SJCRH30 (cell line): ENCODE data around the gene HNRNPA1L2. TPM values are rescaled to one million over a fixed set of nuclear protein-coding genes. Genes with fewer than 3 reads are reported as not detected.
"Not testable (repeated sequence)": the region's sequence is repeated elsewhere in the genome, so short reads cannot be mapped to it uniquely, and the experiment has no call there.

Experiments used
- DNase-seq, 2 experiments: peaks; one replicate each; pipeline ENCODE4 v3.0.0-alpha.2; 2015 to 2020
- H3K27ac ChIP-seq: fragments of 250-450 bp; sonication (Bioruptor Pico); 2 replicates; pipeline ENCODE4 v1.5.1; 2020; ENCODE audit warnings: mild to moderate bottlenecking, moderate library complexity
- H3K27me3 ChIP-seq: fragments of 250-450 bp; sonication (Bioruptor Pico); 2 replicates; pipeline ENCODE4 v1.5.1; 2020; ENCODE audit warnings: mild to moderate bottlenecking, moderate library complexity
- H3K36me3 ChIP-seq: fragments of 250-450 bp; sonication (Bioruptor Pico); 2 replicates; pipeline ENCODE4 v1.5.1; 2020; ENCODE audit warnings: mild to moderate bottlenecking, moderate library complexity
- H3K4me1 ChIP-seq: fragments of 250-450 bp; sonication (Bioruptor Pico); 2 replicates; pipeline ENCODE4 v1.5.1; 2020; ENCODE audit warnings: mild to moderate bottlenecking, moderate library complexity
- H3K4me3 ChIP-seq: fragments of 250-450 bp; sonication (Bioruptor Pico); 2 replicates; pipeline ENCODE4 v1.5.1; 2020; ENCODE audit warnings: mild to moderate bottlenecking, moderate library complexity
- H3K9me3 ChIP-seq: fragments of 250-450 bp; sonication (Bioruptor Pico); replicated peaks from 2 replicates; pipeline ENCODE4 v1.5.1; 2020; ENCODE audit warnings: mild to moderate bottlenecking, moderate library complexity
- total RNA-seq: library from RNA; depleted of rRNA; stranded (reverse); fragments of >200 nt; shearing (Covaris generic); gene quantifications from 2 replicates; pipeline ENCODE4 v1.2.3, GENCODE V29; 2014; rRNA removed

HNRNPA1L2 gene
- total RNA-seq, 1 experiment from 2014 or later, result 9.6 TPM

DNA sequence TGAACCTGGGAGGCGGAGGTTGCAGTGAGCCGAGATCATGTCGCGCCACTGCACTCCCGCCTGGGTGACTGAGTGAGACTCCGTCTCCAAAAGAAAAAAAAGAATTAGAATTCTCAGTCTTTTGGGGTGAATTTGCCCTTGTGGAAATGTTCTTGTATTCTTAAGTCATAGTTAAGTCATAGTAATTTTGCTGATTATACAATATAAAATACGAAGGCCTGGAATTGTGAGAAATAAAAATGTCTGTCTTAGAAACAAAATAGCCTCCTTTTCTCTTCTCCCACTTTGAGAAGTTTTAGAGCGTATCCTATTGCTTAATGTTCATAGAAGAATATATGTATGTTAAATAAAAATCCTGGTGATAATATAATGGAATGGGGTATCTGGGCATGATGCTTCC lies 28.5 kb downstream of the HNRNPA1L2 start:
- DNase-seq, result no peak
- H3K27ac ChIP-seq, result no peak overlapping the region
- H3K36me3 ChIP-seq, result peaks cover 50% of the 10 kb centered on the region
- H3K9me3 ChIP-seq, result no peaks in the 10 kb centered on the region
- H3K4me1 ChIP-seq, result no peaks in the 10 kb centered on the region
- H3K4me3 ChIP-seq, result no peak overlapping the region
- H3K27me3 ChIP-seq, result no peaks in the 10 kb centered on the region

DNA sequence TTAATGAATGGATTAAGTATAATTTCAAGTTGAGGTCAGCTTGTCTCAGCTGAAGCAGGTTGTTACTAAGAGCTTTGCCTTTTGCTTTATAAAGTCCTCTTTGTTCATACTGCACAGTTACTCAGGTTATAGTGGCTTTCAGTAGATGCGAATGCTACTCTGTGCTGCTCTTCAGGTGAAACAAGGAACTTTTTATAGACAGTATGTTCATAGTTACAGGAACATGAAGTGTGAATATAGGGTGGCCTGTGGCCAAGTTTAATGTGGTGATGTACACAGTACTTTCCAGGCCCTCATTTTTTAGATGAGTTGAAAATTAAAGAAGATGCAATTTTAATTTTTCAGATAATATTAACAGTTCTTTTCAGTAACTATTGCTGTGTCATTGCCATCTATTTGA lies 31.2 kb downstream of the HNRNPA1L2 start:
- Histone ChIP-seq H3K36me3 (peaks cover 54% of the 10 kb centered on the region), H3K27ac (no peak overlapping the region), H3K27me3 (no peaks in the 10 kb centered on the region)

DNA sequence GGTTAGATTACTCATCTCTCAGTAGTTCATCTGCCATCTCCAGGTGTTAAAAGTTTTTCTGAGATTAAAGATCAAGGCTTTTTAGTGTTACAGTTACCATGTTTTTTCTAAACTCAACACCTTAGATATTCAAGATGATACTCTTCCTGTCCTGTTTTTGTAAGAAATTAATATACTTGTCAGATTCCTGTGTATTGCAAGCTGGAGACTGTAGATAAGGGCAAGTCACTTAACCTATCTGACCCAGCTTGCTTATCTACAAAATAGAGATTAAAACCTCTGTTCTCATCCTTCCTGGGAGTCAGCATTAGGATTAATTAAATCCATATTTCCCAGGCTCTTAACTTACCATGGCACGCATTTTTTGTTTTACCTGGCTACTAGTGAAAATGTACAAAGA lies 35.6 kb downstream of the HNRNPA1L2 start:
- no peak for DNase-seq
- Histone ChIP-seq H3K9me3 (no peaks in the 10 kb centered on the region), H3K4me1 (no peaks in the 10 kb centered on the region), H3K27me3 (no peaks in the 10 kb centered on the region), H3K4me3 (no peak overlapping the region), H3K36me3 (peaks cover 56% of the 10 kb centered on the region), H3K27ac (no peak overlapping the region)

More for the DNA sequence above, 31.2 kb downstream of the HNRNPA1L2 start:
- no peak overlapping the region for H3K4me3 ChIP-seq
- no peak for DNase-seq
- no peaks in the 10 kb centered on the region for H3K4me1 ChIP-seq
- H3K9me3 ChIP-seq, result no peaks in the 10 kb centered on the region

DNA sequence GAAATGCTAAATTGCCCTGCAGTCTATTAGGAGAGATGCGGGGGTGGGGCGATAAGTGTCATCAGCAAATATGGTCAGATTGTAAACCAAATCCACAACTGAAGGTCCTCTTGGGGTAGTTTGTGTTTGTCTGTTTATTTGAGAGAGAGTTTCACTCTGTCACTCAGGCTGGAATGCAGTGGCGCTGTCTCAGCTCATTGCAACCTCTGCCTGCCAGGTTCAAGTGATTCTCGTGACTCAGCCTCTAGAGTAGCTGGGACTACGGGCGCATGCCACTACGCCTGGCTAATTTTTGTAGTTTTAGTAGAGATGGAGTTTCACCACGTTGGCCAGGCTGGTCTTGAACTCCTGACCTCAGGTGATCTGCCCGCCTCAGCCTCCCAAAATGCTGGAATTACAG lies 43.6 kb downstream of the HNRNPA1L2 start:
- not testable (repeated sequence) for H3K4me3 ChIP-seq, DNase-seq, H3K9me3 ChIP-seq, H3K4me1 ChIP-seq, H3K27ac ChIP-seq, H3K27me3 ChIP-seq
- H3K36me3 ChIP-seq, result peaks cover 40% of the 10 kb centered on the region

DNA sequence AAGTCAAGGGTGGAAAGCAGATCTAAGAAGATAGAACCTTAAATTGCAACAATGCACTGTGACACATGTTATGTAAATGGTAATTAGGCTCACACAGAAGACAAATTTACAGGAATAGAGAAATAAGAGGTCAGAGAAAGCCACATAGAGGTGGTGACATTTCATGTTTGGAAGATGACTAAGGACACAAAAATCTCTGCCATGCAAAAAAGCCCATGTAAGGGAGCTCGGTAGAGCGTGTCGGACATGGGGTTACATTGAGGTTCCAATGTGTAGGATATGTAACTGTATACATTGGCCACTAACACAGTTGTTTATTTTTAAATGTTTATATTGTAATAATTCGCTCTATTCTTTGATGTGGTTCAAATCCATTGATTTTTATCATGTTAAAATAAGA lies 44.1 kb downstream of the HNRNPA1L2 start:
- DNase-seq, result no peak
- H3K4me3 ChIP-seq, result no peak overlapping the region
- H3K27ac ChIP-seq, result no peak overlapping the region
- H3K9me3 ChIP-seq, result peaks cover 3% of the 10 kb centered on the region; the same call in 1 of the 2 replicates
- H3K4me1 ChIP-seq, result 0 out of 2 replicates have a peak, but pooled peaks cover 4% of the 10 kb centered on the region
- no peaks in the 10 kb centered on the region for H3K27me3 ChIP-seq
- H3K36me3 ChIP-seq, result peaks cover 40% of the 10 kb centered on the region

Other genes starting within 250 kb of the HNRNPA1L2 start
- gene THSD1, start 236.3 kb upstream of the HNRNPA1L2 start, total RNA-seq, result 9.9 and 12.2 TPM in 2 replicates
- 28.5 and 34.3 TPM in 2 replicates for gene VPS36, start 191.8 kb upstream of the HNRNPA1L2 start, total RNA-seq
- 99.8 and 120 TPM in 2 replicates for gene CKAP2, start 187.0 kb upstream of the HNRNPA1L2 start, total RNA-seq
- gene SUGT1, start 10.4 kb downstream of the HNRNPA1L2 start, total RNA-seq, result 70.7 and 76.2 TPM in 2 replicates
- 0.13 TPM in 1 of 2 replicates, not detected in the other for gene CNMD, start 97.4 kb downstream of the HNRNPA1L2 start, total RNA-seq
- gene PCDH8, start 206.2 kb downstream of the HNRNPA1L2 start, total RNA-seq, result 2.2 and 2.3 TPM in 2 replicates